LHCN-M2 (cell line): Measurements from ENCODE around the gene MYOT. TPM values are rescaled to one million over a fixed set of nuclear protein-coding genes. Genes with fewer than 3 reads are reported as not detected.
A peak's percentile ranks its signal among the peaks of the same experiment; 100 is the strongest.
"Not testable (repeated sequence)": the region's sequence is repeated elsewhere in the genome, so short reads cannot be mapped to it uniquely, and the experiment has no call there.

ENCODE experiments used
- DNase-seq: peaks from one replicate; pipeline ENCODE4 v3.0.0-alpha.2; 2012; ENCODE audit warnings: low read depth
- polyA plus RNA-seq: library from polyadenylated mRNA; unstranded; fragments of >200 nt; gene quantifications from one replicate; pipeline ENCODE4 v1.2.1, GENCODE V29; 2012; ENCODE audit warnings: missing spikeins
- total RNA-seq: library from RNA; depleted of rRNA; stranded (reverse); fragments of >200 nt; gene quantifications from 2 replicates; pipeline ENCODE4 v1.2.3, GENCODE V29; 2014; rRNA removed

The MYOT gene
- total RNA-seq: 0.46 TPM in 1 of 2 replicates, not detected in the other
- polyA plus RNA-seq: 0.19 TPM

- DNase-seq: no peak
Measured at GRCh38 chr5:137867664-137868063, at the start of gene MYOT. Gene MYOT (plus strand): TSS chr5:137867860. CDS start chr5:137870652, 2,792 bp downstream.

GRCh38 chr5:137819766-137820165, 47.9 kb upstream of the MYOT start:
- no peak for DNase-seq

- DNase-seq: peak; percentile 43
Measured at GRCh38 chr5:137822158-137822764, 45.4 kb upstream of the MYOT start.

- DNase-seq: no peak
Measured at GRCh38 chr5:137822984-137823383, 44.7 kb upstream of the MYOT start.

- DNase-seq: peak; percentile 49
Measured at GRCh38 chr5:137825165-137825564, 42.5 kb upstream of the MYOT start.

- DNase-seq: no peak
Measured at GRCh38 chr5:137826067-137826466, 41.6 kb upstream of the MYOT start.

- peak; percentile 89 for DNase-seq
Measured at GRCh38 chr5:137828180-137828579, 39.5 kb upstream of the MYOT start.

- DNase-seq: no peak
Measured at GRCh38 chr5:137828664-137829063, 39.0 kb upstream of the MYOT start.

GRCh38 chr5:137831105-137831504, 36.6 kb upstream of the MYOT start:
- no peak for DNase-seq

- no peak for DNase-seq
Measured at GRCh38 chr5:137831526-137831925, 36.1 kb upstream of the MYOT start.

GRCh38 chr5:137832416-137832815, 35.2 kb upstream of the MYOT start:
- DNase-seq: no peak

GRCh38 chr5:137833463-137833862, 34.2 kb upstream of the MYOT start:
- DNase-seq: peak; percentile 78

GRCh38 chr5:137834498-137835049, 33.1 kb upstream of the MYOT start:
- DNase-seq: no peak

- peak; percentile 31 for DNase-seq
Measured at GRCh38 chr5:137836298-137836697, 31.4 kb upstream of the MYOT start.

GRCh38 chr5:137836997-137837396, 30.7 kb upstream of the MYOT start:
- peak; percentile 56 for DNase-seq

GRCh38 chr5:137837491-137838394, 29.9 kb upstream of the MYOT start:
- DNase-seq: peak; percentile 82

GRCh38 chr5:137838976-137839375, 28.7 kb upstream of the MYOT start:
- no peak for DNase-seq

- DNase-seq: no peak
Measured at GRCh38 chr5:137842296-137842695, 25.4 kb upstream of the MYOT start.

- no peak for DNase-seq
Measured at GRCh38 chr5:137843676-137844299, 23.9 kb upstream of the MYOT start.

GRCh38 chr5:137845472-137845871, 22.2 kb upstream of the MYOT start:
- DNase-seq: no peak

GRCh38 chr5:137847687-137848086, 20.0 kb upstream of the MYOT start:
- DNase-seq: no peak

- DNase-seq: not testable (repeated sequence)
Measured at GRCh38 chr5:137853165-137853564, 14.5 kb upstream of the MYOT start.
